HG02763 (cell line): Measurements from ENCODE around the gene ABHD17A.
A peak's percentile ranks its signal among the peaks of the same experiment; 100 is the strongest.

ENCODE experiments used
- ATAC-seq: cut with Tn5 transposase; IDR thresholded peaks from one replicate; pipeline ENCODE4 v1.9.1; 2021; ENCODE audit warnings: mild to moderate bottlenecking, moderate library complexity; ENCODE audit not compliant: unreplicated experiment

The ABHD17A gene

GRCh38 chr19:1865172-1866010 lies 19.9 kb downstream of the ABHD17A start:
- ATAC-seq = no peak

GRCh38 chr19:1864480-1865171 lies 20.7 kb downstream of the ABHD17A start:
- peak; percentile 27 for ATAC-seq

DNA sequence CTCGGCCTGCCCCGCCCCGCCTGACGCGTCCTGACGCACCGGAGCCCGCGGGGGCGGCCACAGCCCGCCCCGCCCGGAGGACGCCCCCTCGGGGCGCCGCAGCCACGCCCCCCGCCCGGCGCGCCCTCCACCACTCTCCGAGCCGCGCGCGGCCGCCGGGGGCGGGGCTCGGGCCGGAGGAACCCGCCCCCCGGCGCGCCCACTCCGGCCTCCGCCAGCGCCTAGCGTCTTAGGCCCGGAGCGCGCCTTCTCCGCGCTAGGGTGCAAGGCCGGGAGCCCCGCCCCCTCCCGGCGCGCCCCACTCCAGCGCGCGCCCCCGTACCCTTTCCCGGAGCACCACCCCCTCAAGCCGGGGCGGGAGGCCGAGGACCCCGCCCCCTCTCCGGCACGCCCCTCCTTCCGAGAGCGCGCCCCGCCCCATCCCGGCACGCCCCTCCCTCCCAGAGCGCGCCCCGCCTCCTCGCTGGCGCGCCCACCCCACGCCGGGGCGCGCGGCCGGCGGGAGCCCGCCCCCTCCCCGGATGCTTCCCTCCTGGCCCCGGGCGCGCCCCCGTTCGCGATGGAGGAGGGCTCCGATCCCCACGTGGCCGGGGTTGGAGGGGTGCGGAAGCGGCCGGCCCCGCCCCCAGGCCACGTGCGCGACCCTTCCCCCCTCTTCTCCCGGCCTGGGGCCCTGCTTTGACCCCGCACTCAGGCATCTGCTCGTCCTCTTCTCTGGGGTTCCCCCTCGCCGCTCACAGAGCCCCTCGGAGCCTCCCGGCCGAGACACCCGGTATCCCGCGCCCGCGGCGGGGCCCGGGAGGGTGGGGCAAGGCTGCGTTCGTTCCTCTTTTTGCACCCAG lies 21.4 kb downstream of the ABHD17A start:
- peak; percentile 59 for ATAC-seq

GRCh38 chr19:1863328-1863637 lies 22.0 kb downstream of the ABHD17A start, which contains the start of gene KLF16:
TSS of gene KLF16 (minus strand) at chr19:1863579. CDS start at chr19:1863497, 82 bp downstream.
- ATAC-seq = no peak

GRCh38 chr19:1862424-1863327 lies 22.6 kb downstream of the ABHD17A start:
- ATAC-seq = peak; percentile 2

DNA sequence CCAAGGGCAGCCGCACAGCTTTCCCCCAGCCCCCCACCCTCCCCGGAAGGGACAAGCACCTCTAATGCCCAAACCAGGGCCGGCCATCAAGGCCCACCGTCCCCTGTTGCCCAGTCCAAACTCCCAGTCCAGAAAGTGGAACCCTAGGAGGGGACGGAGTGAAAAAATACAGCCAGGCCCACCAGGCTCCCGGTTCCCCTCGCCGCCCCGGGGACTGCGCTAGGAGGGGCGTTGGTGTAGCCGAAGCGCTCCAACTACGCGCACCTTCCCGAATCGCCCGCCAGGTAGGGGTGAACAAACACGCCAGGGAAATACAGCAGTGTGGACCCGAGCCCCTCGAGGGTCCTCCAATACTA lies 23.2 kb downstream of the ABHD17A start:
- no peak for ATAC-seq

- no peak for ATAC-seq
Observed at GRCh38 chr19:1861599-1862031, 23.7 kb downstream of the ABHD17A start.

DNA sequence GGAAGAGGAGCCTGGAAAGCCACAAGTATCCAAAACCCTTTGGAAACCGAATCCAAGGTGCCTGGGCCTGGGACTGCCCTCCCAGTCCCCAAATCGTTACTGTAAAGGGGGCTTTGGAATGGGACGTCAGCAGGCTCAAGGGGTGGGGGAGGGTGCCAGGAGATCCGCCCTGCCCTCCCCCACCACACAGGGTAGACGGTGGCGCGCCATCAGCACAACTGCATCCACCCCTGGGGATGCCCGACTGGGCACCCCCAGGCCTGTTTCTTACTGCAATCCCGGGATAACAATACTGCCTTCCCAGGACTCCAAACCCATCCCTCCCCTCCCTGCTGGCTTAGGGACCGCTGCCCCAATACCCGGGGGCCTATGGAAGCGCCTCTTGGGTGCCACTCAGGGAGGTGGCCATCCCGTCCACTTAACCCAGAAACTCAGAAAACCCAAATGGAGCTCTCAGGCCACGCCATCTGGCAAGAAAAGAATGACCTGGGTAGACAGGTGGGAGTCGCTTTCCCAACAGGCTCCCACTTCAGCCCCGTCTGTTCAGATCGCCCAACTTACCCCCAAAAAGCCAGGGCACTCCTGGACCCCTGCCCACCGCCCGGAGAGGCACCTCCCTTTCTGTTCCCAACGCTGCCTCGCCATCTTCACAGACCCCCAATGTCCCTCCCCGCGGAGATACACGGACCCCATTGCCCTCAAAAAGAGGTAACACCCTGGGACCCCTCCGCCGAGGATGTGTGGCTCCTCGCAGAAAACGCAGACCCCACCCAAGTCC lies 24.3 kb downstream of the ABHD17A start:
- no peak for ATAC-seq

DNA sequence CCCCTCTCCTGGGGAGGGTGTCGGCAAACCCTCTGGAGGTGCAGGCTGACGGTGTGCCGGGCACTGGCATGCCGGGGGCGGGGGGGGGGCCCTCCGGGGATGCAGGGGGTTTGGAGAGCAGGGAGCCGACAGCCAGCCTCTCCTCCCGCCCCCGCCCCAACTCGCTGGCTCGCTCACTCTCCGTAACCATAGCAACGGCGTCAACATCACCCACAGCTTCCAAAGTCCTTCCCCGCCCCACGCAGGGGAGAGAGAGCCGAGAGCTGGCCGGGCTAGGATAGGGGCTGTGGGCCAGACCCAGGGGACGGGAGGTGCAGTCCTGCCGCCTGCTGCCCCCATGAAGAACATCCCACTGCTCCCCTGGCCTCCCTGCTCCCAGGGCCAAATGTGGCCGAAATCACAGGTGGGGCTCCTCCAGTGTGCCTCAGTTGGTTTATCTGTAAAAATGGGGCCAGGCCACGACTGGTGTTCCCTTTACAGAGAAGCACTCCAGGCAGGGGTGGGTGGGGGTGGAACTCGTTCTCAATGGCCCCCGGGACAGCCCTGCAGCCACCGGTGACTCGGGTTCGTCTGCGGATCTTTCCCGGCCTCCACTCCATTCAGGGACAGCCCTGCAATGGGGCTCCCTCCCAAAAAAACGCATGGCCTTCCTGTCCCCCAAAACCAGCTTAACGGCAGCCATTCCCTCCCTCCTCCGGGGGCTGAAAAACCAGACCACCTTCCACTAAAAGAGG lies 25.1 kb downstream of the ABHD17A start:
- no peak for ATAC-seq

DNA sequence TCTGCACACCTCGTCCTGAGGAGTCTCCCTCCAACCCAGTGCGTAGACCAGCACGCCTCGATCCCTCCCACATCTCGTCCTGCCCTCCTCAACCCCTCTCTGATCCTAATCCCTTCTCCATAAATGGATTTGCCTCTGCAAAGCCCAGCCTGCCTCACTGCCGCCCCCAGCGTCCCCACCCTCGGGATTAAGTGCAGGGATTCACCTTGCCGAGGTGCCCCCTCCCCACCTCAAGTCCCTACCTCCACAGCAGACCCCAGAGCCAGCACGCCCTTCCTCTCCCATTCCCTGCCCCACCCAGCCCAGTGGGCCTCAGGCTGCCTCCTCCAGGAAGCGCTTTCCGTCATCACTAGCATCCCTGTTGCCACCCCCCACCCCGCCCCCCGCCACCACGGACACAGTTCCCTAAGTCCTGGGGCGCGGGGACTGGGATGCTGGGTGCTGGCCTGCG lies 25.9 kb downstream of the ABHD17A start:
- no peak for ATAC-seq

- ATAC-seq = no peak
Observed at GRCh38 chr19:1858412-1859081, 26.7 kb downstream of the ABHD17A start.

DNA sequence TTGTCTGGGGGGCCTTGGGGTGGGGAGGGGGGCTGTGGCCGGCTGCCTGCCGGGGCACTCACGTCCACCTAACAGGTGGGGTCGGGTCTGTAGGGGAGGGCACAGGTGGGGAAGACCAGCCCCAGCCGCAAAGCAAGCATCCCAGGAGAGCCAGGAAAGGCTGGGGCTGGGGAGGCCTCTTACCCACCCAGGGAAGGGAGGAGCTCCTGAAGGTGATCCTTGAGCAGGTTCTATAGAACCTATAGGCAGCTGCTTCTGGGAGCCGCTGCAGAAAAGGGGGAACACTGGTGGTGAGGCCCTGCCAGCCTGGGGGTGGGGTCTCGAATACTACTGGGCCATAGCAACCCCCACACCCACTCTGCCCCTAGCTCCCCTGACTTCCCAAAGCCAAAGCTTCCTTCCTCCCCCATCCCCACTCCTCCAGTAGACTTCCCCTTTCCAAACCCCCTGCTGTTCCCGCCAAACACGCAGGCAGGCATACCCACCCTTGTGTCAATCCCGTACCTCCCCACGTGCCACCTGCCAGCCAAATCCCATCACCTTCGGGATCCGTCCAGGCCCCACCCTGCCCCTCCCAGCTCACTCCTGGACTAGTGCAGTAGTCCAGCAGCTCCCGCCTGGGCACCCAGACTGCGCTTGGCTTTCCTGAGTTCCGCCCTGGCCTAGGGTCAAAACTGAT lies 27.5 kb downstream of the ABHD17A start:
- ATAC-seq = no peak

DNA sequence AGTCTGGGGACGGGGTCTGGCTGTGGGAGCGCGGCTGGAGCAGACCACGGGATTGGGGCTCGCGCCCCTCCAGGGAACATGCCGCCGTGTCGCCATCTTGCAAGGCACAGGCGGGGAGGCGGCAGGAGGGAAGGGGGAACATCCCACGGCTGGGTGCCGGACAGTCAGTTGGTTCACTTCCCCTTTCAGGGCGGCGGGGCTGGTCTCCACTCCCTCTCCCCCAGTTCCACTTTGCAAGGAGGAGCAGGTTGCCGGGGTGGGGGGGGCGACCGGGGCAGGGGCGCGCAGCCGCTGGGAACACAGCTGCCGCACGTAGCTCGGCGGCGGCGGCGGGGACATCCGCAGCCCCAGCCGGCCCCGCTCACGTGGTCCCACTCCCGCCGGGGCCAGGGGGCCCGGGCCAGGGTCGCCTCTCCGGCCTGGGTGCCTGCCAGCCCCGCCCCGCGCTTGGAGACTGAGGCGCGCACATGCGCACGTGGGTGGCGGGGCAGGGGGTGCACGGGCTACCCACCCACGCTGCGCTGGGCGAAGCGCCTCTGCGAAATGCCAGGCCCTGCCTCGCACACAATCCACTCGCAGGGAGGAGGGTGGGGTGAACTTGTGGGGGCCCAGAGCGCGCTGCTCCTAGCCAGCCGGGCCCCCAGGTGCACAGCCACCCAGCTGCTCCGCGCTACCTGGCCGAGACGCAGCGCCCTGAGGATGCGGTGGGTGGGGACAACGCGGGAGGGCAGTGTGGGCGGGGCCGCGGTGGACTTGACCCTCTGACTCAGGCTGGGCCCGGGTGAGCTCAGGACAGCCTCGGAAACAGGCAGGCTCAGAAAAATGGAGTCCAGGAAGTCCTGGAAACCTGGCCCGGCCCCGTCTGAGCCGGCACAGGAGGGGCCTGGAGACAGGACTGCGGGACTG lies 28.3 kb downstream of the ABHD17A start:
- ATAC-seq = peak; percentile 28

- ATAC-seq = no peak
Observed at GRCh38 chr19:1856345-1856697, 29.0 kb downstream of the ABHD17A start.

- no peak for ATAC-seq
Observed at GRCh38 chr19:1855828-1856255, 29.5 kb downstream of the ABHD17A start.

GRCh38 chr19:1855040-1855827 lies 30.1 kb downstream of the ABHD17A start:
- peak; percentile 50 for ATAC-seq
